Keratinocyte (primary cell): Measurements from ENCODE around the gene ZNF662.

Experiments
- CTCF ChIP-seq, 3 experiments: IDR thresholded peaks in 1 of 3; conservative IDR thresholded peaks in 1 of 3; optimal IDR thresholded peaks in 1 of 3; 2 replicates in 2 of 3; 3 replicates in 1 of 3; pipeline versions ENCODE3 to v1.5.1; 2011; ENCODE audit warnings: low read length in 3 of 3, mild to moderate bottlenecking in 3 of 3, moderate library complexity in 2 of 3, control low read depth in 1 of 3, inconsistent platforms in 1 of 3; ENCODE audit not compliant: insufficient read depth in 2 of 3; ENCODE audit errors: extremely low read depth in 1 of 3
- EZH2 ChIP-seq: IDR thresholded peaks from one replicate; pipeline ENCODE4 v1.6.1; 2012; ENCODE audit warnings: inconsistent platforms, mild to moderate bottlenecking, low read length, moderate library complexity

- TF ChIP-seq CTCF (optimal IDR thresholded peaks at IDR 0.05 in 1 of 3, IDR thresholded peaks at IDR 0.05 in 1 of 3, conservative IDR thresholded peaks at IDR 0.05 in 1 of 3; ENCODE audit: extremely low read depth in 1 of 3, insufficient read depth in 2 of 3, low read length in 3 of 3) (no peak), EZH2 (no peak)
Observed at GRCh38 chr3:42865256-42865655, 40.7 kb upstream of the ZNF662 start.
